Fibroblast of pulmonary artery (primary cell): ENCODE results near the gene HNMT.
A peak's percentile ranks its signal among the peaks of the same experiment; 100 is the strongest.

Experiments
- DNase-seq: peaks from one replicate; pipeline ENCODE4 v3.0.0-alpha.2; 2010; ENCODE audit warnings: low read depth
- H3K4me3 ChIP-seq: replicated peaks from 2 replicates; pipeline ENCODE4 v1.5.1; 2011; ENCODE audit warnings: low read depth, mild to moderate bottlenecking, control low read depth, low read length, moderate library complexity
- TF ChIP-seq, protein P1 (sequence below): IDR thresholded peaks from 2 replicates; pipeline ENCODE4 v1.5.1; 2011; ENCODE audit warnings: mild to moderate bottlenecking, control low read depth, low read length, inconsistent platforms; ENCODE audit errors: missing control alignments

The HNMT gene

DNA sequence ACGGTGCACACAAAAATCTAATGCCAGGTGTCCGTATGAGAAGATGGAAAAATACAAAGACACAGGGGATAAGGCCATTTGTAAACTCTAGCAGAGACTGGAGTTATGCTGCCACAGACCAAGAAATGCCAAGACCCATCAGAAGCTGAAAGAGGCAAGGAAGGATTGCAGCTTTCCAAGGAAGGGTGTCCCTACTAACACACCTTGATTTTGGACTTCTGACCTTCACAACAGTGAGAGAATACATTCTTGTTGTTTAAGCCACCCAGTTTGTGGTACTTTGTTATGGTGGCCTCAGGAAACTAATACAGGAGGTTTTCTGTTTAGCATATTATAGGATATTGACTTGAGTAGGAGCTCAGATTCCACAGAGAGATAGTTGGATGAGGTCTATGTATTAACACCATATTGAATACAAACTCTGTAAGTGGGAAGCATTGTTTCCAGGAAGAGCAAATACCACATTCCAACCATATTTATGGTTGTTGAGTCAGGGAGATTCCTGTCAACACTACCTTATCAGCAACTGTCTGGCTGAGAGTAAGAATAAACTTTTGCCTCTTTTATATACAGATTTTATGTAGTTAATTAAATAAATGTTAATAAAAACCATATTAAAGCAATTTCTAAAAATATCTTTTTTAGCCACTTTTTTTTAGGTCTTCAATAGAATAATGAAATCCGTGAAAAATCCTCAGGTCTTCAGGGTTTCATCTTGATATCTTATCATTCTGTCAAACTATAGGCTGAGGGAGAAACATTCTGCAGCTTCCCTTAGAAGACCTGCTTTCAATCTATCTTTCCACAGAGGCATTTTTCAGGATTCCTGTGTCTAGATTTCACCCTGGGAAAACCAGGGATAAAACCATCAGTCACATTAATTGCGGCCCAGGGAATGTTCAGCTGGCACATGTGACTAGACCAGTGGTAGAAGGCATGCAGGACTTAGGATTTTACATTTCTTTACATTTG is 35.4 kb upstream of the HNMT start:
- TF ChIP-seq, protein P1, sequence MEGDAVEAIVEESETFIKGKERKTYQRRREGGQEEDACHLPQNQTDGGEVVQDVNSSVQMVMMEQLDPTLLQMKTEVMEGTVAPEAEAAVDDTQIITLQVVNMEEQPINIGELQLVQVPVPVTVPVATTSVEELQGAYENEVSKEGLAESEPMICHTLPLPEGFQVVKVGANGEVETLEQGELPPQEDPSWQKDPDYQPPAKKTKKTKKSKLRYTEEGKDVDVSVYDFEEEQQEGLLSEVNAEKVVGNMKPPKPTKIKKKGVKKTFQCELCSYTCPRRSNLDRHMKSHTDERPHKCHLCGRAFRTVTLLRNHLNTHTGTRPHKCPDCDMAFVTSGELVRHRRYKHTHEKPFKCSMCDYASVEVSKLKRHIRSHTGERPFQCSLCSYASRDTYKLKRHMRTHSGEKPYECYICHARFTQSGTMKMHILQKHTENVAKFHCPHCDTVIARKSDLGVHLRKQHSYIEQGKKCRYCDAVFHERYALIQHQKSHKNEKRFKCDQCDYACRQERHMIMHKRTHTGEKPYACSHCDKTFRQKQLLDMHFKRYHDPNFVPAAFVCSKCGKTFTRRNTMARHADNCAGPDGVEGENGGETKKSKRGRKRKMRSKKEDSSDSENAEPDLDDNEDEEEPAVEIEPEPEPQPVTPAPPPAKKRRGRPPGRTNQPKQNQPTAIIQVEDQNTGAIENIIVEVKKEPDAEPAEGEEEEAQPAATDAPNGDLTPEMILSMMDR = no peak
- peak; percentile 85 for DNase-seq
- H3K4me3 ChIP-seq = no peak overlapping the region

DNA sequence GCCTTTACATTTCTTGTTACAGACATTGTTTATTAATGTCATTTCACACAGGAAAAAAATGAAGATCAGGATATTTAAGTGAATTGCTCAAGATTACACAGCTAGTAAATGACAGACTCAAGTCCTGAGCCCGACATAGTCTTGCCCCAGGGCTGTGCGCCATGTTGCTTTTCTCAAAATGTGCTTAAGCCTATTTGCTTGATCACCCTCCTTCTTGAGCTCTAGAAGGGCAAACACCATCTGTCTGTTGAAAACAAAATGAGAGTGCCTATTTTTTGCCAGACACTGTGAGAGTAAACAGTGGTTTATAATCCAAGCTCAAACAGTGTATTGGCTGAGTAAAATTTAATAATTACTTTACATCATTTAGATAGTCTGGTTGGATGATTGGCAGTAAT is 34.8 kb upstream of the HNMT start:
- H3K4me3 ChIP-seq = no peak overlapping the region
- TF ChIP-seq, protein P1 = no peak
- DNase-seq = no peak

DNA sequence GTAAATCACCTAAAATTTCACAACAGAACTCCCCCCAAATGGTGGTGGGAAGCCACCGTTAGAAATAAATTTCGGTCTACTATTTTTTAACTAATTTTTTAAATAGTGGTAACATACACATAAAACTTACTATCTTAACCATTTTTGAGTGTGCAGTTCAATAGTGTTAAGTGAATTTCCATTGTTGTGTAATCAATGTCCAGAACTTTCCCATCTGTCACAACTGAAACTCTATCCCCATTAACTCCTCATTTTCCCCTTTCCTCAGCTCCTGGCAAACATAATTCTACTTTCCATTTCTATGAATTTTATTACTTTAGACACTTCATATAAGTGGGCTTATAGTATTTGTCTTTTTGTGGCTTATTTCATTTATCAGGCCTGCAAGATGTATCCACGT is 34.1 kb upstream of the HNMT start:
- no peak overlapping the region for H3K4me3 ChIP-seq
- DNase-seq = no peak
- TF ChIP-seq, protein P1 = no peak

DNA sequence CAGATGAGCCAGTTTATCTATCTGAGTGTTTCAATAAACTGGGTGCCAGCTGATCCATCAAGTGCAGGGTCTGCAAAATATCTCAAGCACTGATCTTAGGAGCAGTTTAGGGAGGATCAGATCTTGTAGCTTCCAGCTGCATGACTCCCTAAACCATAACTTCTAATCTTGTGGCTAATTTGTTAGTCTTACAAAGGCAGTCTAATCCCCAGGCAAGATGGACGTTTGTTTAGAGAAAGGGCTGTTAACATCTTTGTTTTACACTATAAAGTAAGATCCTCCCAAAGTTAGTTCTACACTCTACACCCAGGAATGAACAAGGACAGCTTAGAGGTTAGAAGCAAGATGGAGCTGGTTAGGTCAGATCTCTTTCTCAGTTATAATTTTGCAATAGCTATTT is 28.7 kb upstream of the HNMT start:
- no peak overlapping the region for H3K4me3 ChIP-seq
- TF ChIP-seq, protein P1 = no peak
- no peak for DNase-seq

DNA sequence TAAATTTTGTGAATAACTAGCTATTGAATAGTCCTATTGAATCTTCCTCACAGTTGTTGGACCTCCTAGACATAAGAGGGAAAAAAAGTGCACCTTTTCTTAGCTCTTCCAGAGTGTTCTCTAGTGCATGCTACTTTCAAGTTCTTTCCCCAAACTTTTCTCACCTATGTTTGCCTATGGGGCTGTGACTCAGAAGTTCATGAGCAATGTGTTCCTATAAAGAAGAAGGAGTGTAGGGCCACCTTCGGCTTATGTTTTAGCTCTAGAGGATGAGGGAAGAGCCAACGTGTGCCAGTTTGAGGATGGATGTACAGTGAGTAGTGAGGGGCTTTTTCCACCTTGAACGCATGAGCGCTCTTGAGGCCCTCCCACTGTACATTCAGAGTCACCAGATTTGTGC is 27.0 kb upstream of the HNMT start:
- TF ChIP-seq, protein P1 = no peak
- DNase-seq = no peak
- no peak overlapping the region for H3K4me3 ChIP-seq

DNA sequence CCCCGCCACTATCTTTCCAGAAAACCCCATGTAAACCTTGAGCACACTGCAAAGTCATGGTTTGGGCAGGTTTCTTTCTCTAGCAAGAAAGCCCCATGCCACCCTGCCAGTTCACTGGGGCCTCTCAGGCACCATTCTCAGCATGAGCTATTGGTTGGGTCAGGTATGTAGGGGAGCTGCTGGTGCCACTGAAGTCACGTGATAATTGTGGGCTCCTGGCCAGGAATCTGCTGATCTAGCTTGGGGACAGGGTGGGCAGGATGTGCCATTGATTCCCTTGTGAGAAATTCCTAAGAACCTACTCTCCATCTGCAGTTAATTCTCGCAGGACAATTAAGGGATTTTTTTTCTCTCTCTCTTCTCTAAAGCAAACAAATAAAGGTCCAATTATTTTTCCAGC is 26.5 kb upstream of the HNMT start:
- TF ChIP-seq, protein P1 = no peak
- no peak for DNase-seq
- no peak overlapping the region for H3K4me3 ChIP-seq

DNA sequence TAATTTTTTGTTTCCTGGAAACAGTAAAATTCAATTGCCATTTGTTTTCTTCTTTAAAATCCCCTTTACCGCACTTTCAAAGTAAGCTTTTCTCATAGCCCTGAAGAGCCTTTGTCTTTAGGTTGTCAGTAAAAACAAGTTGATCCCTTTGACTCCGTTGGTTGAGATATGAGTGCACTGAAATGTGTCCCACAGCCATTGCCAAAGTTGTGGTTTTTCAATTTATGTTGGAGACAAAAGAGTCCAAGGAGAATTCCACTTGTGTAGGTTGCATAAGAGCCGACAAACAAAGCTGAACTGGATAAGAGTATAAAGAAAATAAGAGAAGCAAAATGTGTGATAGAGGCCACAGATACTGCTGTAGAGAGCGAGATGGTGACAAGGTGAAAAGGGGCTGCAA is 26.1 kb upstream of the HNMT start:
- peak; percentile 83 for DNase-seq
- TF ChIP-seq, protein P1 = no peak
- no peak overlapping the region for H3K4me3 ChIP-seq
